Astrocyte of the hippocampus (primary cell): Measurements from ENCODE around the gene DAB2IP.
"Not testable (repeated sequence)": the region's sequence is repeated elsewhere in the genome, so short reads cannot be mapped to it uniquely, and the experiment has no call there.

ENCODE experiments used
- DNase-seq: peaks from one replicate; pipeline ENCODE4 v3.0.0; 2011; ENCODE audit warnings: low read depth, low spot score

The DAB2IP gene

DNA sequence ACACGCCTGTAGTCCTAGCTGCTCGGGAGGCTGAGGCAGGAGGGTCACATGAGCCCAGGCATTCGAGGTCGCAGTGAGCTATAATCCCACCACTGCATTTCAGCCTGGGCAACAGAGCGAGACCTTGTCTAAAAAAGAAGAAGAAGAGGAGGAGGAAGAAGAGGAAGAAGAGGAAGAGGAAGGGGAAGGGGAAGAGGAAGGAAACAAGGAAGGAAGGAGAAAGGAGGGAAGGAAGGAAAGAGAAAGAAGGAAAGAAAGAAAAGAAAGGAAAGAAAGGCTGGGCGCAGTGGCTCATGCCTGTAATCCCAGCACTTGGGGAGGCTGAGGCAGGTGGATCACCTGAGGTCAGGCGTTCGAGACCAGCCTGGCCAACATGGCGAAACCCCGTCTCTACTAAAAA lies 7.4 kb upstream of the DAB2IP start:
- DNase-seq: not testable (repeated sequence)

DNA sequence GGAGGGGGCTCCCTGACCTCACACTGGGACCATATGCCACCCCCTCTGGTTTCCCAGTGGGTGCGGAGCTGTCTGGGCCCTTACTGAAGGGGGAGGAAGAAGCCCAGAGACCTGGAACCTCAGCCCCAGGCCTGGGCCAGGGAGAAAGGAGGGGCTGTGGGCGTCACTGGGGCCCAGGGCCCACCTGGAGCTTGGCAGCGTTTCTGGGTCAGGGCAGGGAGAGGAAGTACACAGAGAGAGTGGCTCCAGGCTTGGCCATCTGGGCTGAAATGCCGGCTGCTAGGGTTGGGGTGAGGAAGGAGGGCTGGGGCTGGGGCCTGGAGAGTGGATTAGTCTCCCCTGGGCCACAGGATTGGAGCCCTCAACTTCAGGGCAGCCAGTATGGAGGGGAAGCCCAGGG lies 6.4 kb upstream of the DAB2IP start:
- peak; percentile 28 for DNase-seq

DNA sequence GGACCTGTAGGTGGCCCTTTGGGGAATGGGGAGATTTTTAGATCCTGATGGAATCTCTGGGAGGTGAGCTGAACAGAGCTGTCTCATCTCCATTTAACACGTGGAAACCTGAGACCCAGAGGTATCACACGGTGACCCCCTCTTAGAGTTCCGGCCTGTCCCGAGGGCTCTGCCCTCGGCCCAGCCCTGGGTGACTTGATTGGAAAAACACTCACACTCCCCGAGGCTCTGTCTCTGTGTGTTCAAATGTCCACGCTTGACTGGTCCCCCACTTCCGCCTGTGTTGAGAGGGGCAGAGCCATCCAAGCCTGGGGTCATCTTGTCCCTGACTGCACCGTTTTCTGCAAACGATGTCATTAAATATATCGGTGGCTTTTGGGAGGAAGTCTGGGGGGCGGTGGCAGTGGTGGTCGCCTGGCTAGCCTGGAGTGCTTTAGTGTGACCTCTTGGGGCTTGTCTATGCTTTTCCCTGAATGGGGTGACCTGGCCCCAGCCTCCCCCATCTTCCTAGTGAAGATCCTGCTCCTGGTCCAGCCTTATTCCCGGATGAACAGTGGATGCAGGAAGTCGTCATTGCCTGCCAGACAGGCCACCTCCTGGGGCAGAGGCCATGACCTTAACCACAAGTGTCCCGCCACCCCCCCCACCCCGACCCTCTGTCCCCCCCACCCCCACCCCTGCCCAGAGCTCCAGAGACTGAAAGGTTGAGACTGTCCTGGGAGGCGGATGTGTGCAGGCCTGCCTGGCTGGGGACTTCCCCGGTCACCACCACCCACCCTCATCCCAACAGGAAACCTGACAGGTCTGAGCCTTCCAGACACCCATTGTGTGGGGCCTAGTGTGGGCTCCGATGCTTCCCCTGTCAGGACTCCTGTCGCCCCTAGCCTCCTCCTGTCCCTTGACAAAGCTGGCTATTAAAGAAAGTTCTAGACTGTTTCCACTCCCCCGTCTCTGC lies 5.3 kb upstream of the DAB2IP start:
- no peak for DNase-seq

DNA sequence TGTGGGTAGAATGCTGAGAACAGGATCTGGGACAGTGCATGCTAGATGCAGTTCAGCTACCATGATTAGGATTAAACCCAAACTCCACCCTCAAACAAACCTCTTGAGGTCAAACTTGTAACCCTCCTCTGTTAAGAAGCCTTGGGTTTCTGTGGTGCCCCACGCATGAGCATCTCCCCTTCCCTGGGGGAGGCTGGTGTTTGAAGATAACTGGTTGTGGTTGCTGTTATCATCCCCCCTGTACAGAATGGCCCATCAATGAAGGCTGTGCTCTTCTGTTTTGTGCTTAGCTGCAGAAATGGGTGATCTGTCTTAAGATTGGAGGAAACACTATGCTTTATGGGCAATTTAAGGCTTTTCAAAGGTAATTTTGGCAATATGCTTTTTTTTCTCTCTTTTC lies 4.4 kb upstream of the DAB2IP start:
- no peak for DNase-seq

DNA sequence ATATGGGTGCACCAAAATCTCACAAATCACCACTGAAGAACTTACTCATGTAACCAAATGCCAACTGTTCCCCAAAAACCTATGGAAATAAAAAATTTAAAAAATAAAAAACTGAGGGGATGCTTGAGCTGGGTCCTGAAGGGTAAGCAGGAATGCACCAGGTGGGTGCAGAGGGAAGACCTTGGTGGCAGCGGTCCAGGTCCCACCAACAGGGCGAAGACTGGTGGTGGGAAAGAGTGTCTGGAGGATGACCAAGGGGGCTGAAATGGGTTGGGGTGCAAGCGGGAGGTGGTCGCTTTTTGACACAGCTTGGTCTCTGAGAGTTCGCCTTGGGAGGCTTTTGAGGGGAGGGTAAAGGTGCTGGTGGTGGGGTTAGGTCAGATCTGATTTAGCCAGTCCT lies 3.3 kb upstream of the DAB2IP start:
- DNase-seq: no peak

DNA sequence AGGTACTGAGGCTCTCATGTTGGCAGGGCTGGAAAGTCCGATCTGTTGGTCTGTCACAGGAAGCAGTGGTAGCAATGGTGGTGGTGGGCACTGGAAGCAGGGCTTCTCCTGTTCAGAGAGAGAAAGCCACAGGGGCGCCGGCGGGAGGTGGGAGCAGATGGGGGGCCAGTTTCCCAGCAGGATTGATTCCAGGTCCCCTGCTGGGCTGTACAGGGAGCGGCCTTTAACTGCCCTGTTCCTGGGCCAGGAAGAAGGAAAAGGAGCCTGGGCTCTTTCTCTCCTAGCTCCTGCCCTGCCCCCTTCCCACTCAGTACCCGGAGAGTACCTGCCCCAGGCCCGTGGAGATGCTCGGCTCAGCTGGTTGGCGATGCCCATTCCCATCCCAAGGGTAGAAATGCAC lies 2.6 kb upstream of the DAB2IP start:
- DNase-seq: no peak

DNA sequence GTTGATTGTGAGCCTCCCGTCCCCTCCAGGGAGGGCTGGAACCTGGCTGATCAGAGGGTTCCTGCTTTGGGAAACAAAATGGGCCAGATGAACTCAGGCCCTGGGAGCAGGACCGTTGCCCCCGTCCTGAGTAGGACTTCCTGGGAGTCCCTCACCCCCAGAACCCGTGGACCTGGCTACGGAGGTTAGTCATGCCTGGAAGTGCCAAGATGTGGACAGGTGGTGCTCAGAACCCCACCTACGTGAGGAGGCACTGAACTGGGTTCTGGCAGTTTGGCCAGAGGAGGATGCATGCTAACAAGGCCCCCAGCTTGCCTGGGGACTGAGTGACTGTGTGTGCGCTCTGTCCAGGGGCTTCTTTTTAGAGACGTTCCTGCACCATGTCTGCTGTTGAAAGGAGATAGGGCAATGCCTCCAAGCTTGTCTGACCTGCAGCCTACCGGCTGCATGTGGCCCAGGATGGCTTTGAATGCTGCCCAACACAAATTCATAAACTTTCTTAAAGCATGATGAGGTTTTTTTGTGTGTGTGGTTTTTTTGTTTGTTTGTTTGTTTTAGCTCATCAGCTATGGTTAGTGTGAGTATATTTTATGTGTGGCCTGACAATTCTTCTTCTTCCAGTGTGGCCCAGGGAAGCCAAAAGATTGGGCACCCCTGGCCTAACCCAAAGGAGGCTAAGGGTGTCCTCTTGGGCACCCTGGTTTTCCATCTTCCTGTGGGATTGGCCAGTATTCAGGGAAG lies 1.8 kb upstream of the DAB2IP start:
- DNase-seq: no peak

DNA sequence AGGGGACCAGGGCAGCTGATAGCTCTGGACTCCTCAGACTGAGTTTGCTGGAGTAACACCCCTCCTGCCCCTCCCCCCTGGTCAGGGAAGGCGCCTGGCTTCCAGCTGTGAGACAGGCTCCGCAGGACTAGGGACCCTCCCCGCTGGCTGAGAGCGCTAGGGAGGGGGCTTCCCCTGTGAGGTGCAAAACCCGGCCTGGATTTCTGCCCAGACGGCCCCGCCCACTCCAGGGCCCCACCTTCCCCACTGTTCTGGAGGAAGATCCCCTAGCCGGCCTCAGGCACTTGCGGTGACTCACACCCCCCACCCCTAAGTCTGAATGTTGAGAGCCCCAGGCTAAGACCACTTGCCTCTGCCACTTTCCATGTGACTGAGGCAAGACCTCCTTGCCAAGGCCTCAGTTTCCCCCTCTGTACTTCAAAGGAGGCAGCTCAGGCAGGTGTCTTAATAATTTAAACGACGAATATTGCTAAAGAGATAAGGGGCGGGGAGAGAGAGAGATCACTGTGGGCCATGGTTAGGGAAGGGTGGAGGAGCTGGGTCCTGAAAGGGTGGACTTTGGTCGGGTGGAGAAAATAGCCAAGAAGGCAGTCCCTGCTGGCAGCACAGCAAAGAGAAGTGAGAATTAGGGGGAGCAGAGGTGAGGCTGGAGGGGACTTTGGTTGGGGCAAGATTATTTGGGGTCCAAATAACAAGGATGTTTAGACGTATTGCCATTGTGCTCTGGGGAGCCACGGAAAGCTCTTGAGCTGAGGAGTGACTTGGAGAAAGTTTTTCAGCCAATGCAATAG lies 1.0 kb upstream of the DAB2IP start:
- peak; percentile 69 for DNase-seq

DNA sequence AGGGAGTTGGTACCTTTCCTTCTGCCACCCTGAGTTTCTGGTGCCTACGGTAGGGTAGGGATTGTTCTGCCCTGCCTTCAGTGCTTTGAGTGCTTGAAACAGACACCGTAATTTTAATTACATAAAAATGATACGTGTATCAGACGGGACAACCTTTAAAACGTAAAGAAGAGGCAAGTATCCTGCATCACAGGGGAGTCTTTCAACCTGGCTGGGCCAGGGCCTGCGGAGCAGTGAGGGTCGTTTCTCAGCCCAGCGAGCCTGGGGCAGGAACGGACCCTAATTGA lies 483 bp upstream of the DAB2IP start:
- DNase-seq: no peak

DNA sequence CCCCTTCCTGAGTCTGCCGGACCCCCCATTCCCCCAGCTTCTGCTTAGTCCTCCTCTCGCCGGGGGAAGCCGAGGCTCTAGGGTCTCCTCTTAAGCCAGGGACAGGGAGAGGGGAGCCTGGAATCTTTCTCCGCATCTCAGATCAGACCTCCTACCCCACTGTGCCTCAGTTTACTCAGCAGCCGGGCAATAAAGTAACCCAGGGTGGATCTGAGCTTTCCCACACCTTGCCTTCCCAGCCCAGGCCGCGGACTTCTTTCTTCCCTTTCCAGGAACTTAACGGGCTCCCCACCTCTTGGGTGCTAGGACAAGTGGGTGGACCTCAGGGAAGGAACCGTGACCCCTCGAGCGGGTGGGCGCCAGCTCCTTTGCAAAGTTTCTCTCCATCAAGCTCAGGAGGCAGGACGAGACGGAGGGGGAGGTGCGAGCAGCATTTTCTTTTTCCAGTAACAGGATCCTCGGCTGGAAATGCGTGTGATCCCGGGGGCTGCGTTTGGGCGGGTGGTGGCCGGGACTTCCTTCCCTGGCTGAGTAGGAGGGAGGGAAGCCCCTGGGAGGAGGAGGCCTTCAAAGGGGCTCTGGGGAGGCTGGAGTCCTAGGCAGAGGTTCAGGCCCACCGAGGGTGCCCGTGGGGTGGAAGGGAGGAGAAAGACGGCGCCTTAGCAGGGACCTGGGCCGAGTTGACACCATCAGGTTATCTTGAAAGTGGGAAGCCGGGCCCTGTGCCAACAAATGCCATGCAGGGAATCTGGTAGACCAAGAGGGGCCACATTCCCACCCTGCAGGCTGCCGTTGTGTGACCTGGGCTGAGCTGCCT lies 795 bp downstream of the DAB2IP start:
- peak; percentile 50 for DNase-seq

DNA sequence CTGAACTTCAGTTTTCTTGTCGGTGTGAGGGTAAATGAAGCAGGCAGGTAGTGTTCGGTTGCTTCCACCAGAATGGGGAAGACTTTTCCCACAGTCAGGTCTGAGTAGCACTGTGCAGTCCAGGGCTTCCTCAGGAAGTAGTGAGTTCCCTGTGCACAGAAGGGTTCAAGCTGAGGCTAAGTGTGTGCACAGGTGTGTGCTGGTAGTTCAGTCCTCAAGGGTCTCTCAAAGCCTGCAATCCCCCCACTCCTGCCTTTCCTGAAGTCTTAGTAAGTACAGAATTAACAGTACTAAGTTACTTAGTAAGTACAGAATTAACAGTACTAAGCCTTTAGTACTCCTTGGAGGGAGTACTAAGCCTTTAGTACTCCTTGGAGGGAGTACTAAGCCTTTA lies 1.4 kb downstream of the DAB2IP start:
- DNase-seq: no peak

DNA sequence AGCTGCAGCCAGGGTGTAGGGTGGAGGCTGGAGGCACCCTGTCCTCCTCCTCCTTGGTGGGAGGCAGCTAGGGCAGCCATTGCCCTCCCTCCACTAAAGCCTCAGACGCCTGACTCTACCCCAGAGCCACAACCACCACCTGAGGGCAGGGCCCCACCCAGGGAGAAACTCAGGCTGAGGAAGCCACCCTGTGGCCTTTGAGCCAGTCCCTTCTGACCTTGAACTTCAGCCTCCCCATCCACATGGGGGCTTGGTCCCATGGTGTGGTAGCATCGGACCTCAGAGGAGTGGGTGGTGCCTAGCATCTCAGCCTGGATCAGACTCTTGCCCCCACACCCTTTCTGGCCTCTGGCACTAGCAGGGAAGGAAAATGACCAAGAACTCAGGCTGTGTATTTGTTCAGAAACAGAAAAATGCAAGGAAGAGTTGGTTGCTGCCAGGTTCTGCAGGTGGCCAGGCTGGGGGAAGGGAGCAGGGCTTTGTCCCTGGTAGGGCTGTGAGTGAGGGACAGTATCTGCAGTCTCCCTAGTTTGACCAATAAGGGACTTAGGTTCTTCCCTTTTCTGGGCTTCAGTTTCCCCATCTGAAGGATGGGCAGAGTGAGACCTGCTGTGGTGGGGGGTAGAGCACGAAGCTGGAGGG lies 3.2 kb downstream of the DAB2IP start:
- DNase-seq: no peak

DNA sequence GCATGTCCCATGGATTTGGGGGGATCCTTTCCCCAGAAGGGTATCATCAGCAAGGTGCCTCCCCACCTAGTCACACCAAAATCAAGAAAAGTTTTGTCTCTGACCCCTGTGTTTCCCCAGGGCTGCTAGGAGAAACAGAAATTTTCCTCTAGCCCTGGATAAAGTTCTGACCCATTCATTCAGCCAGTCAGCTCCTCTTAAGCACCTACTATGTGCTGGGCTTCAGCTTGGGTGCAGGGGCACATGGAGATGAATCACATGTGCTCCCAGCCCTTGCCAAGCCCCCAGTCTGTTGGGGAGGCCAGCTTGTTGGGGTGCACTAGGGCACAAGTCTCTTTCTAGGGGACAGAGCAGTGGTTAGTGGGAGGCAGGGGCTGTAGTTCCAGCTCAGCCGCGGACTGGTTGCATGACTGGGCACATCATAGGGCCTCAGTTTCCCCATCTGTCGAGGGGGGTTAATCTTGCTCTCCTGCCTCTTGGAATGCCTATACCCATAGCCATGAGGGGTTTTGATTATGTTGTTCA lies 3.9 kb downstream of the DAB2IP start:
- no peak for DNase-seq

DNA sequence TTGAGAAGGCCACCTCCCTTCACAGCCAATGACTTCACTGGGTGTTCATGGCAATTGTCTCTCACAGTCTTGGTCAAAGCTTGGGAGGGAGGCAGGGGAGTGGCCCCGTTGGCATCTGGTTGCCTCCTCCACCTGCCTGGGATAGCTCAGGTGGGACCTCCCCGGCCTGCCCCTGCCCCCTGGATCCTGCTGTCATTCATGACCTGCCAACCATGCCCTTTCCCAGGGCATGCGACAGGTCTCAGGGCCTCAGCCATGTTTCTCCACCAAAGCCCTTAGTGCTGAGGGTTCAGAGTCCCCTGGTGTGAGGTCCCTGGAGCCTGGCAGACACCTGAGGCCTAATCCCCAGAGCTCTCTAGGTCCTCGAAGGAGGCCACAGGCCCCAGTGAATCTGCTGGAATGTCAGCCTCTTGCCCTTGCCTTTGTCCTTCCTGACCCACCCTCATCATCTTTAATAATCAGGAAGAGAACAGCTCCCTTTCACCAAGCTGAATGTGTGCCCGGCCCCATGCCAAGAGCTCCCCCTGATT lies 5.6 kb downstream of the DAB2IP start:
- DNase-seq: no peak

DNA sequence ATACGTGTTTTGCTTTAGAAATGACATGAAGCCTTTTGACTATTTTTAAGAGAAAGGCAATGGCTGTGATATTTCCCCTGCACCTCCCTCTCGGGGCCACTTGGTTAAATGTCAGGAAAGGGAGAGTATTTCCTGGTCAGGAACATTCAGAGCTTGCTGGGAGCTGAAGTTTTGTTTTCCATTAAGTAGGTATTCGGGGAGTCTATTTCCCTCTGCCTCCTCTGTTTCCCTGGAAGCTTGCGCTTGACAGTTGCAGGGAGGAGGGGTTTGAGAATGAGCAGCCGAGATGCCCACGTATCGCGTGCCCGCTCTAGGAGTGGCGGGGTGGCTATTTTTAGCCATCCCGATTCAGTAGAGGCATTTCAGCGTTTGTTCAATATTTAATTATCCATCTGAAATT lies 6.7 kb downstream of the DAB2IP start:
- no peak for DNase-seq

DNA sequence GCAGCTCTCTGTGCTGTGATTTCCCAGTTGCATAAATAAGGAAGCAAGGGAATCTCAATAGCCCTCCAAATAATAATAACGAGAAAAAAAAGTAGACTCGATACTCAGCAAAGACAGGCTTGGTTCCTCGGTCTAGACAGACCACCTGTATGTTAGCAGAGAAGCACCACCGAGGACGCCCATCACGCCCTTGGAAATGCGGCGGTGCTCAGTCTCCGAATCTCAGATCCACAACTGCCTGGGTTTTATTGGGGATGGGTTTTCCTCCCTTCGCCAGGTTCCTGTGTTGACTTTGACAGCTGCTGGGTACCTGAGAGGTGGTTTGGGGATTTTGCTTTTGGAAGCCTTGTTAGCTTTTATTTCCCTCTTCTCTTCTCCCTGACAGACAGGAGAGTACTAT lies 7.2 kb downstream of the DAB2IP start:
- DNase-seq: no peak

DNA sequence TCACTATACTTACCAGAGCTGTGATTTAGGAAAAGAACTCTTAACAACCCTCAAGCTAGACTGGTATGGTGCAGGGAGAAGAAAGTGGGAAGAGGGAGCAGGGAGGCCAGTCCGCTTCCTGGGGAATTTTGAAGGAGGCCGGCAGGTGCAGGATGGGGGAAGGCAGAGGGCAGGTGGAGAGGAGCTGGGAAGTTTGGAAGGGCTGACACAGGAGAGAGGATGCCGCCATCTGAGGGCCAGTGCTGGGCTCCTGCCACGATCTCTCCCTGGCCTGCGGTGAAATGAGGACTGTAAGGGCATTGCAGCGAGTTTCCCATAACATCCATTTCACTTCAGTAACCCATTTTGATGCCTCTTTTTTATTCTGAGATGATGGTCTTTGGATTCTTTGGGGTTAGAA lies 8.9 kb downstream of the DAB2IP start:
- DNase-seq: no peak

DNA sequence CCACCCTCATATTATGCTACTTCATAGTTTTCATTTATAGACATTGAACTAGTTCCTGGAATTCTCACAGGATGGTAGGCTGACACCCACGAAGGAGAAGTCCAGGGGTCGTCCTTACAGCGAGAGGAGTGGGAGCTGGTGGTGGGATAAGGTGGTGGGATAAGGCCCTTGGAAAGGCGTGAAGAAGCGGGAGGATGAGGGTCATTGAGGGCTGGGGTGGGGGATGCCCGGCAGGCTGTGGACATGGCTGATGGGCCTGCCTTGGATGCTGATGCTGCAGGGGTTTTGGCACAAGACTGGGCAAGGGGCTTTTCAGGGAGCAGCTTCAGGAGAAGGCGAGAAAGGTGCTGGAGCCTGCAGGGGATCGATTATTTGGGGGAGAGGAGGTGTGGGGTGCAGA lies 9.4 kb downstream of the DAB2IP start:
- no peak for DNase-seq

DNA sequence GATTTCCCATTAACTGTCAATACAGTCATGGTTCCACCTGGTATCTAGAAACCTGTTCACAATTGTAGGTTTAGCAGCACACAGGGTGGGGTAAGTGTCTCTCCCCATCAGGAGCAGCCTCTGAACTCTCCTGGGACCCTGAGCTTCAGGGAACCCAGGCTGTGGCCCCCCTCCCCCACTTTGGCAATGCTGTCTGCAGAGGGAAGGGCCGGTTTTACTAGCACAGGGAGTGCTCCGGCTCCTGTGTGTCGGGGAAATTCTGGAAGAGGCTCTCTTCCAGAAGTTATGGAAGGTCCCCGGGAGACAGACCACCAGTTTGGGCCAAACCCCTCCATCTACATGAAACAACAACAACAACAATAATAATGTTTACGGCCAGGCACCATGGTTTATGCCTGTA lies 9.9 kb downstream of the DAB2IP start:
- DNase-seq: no peak

DNA sequence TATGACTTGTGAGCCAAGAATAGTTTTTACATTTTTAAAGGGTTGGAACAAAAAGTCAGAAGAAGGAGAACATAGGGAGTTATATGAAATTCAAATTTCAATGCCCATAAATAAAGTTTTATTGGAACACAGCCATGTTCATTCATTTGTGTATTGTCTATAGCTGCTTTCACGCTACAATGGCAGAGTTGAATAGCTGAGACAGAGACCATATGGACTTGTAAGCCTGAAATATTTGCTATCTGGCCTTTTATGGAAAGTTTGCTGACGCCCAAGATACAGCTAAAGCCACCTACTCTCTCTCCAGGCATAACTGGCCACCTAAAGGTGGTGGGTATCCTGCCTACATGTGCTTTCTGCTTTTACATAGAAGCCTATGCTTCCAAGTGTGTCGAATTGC lies 10.9 kb downstream of the DAB2IP start:
- no peak for DNase-seq
